Brain pericyte (primary cell): ENCODE data around the gene RECQL5.
"Not testable (repeated sequence)": the region's sequence is repeated elsewhere in the genome, so short reads cannot be mapped to it uniquely, and the experiment has no call there.

Source experiments
- DNase-seq: peaks from one replicate; pipeline ENCODE4 v3.0.0-alpha.2; 2012; ENCODE audit warnings: low read depth, low spot score

Gene RECQL5

GRCh38 chr17:75616521-75617122 lies 50.3 kb downstream of the RECQL5 start:
- no peak for DNase-seq

DNA sequence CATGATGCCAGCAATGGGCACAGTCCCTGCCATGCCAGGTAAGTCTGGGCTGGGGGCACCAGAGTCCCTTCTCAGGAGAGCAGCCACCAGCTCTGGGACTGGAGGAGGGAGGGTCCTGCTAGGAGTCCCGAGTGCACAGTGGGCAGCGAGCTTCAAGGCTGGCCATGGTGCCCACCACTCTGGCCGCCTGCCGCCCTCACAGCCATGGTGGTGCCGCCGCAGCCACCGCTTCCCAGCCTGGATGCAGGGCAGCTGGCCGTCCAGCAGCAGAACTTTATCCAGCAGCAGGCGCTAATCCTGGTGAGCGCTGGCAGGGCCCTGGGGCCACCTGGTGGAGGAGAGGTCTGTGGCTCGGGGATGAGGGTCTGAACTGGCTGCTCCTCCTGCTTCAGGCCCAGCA lies 51.7 kb downstream of the RECQL5 start:
- DNase-seq: no peak

- DNase-seq: no peak
Observed at GRCh38 chr17:75614556-75615270, 52.2 kb downstream of the RECQL5 start.

GRCh38 chr17:75614006-75614405 lies 52.9 kb downstream of the RECQL5 start:
- no peak for DNase-seq

GRCh38 chr17:75612906-75613626 lies 53.9 kb downstream of the RECQL5 start:
- DNase-seq: no peak

- no peak for DNase-seq
Observed at GRCh38 chr17:75611851-75612429, 55.0 kb downstream of the RECQL5 start.

DNA sequence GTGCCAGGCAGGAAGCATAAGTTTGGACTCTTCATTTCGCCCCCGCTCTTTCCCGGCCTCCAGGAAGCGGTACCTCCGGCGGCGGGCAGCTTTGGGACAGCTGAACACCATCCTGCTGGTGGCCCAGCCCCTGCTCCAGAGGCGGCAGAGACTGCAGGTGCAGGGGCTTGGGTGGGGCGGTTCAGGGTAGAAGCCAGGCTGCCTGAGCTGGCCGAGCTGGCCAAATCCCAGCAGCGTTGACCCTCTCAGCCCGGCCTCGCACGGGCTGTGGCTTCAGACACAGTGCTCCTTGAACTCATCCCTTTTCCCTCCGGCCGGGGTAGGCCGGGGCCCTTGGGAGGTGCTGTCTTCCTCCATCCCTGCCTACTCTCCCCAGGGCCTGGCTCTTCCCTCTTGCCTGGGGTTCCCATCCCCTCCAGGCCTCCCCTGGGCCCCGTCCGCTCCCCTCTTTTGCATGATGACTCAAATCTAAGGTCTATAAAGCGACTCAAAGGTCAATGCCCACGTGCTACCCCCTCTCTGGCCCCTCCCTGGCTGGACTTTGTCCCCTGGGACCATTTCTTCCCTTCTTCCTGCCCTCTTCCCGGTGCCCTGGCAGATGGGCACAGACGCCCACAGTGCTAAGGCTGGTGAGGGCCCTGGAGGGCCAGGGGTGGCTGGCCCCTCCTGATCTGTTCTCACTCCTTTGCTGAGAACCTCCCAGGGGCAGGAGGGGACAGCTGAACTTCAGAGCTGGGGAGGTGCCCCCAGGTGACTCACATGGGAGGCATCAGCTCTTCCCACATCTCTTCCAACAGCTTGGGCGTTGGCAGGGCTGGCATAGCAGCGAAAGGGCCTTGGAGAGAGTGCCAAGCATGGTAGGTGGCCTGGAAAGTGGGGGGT lies 56.6 kb downstream of the RECQL5 start:
- no peak for DNase-seq

DNA sequence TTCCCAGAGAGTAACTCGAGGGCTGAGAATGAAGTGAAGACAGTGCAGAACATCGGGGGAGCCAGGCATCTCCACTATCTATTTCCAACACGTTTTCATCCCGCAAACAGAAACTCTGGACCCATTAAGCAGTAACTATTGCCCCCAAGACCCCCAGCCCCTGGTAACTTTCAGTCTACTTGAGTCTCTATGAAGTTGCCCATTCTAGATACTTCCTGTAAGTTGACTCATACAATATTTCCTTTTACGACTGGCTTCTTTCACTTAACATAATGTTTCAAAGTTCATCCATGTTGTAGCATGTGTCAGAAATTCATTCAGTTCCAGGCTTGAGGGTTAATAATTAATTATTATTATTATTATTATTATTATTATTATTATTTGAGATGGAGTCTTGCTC lies 59.9 kb downstream of the RECQL5 start:
- no peak for DNase-seq

- no peak for DNase-seq
Observed at GRCh38 chr17:75605790-75606189, 61.2 kb downstream of the RECQL5 start.

- no peak for DNase-seq
Observed at GRCh38 chr17:75604034-75604695, 62.8 kb downstream of the RECQL5 start.

DNA sequence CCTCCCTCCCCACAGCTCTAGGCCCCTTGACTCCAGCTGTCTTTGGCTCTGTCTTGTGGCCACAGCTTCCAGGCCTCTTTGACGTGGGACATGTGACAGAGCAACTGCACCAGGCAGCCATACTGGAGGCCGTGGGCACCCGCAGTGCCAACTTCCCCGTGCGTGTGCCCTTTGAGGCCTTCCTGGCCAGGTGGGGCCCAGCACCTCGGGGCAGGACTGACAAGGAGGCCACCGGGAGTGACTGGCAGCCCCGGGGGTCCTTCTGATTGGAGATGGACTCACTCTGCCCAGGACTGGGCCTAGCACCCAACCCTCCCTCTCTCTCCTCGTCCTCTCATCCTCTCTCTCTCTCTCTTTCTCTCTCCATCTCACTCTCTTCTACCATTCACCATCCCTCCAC lies 63.8 kb downstream of the RECQL5 start:
- DNase-seq: no peak

DNA sequence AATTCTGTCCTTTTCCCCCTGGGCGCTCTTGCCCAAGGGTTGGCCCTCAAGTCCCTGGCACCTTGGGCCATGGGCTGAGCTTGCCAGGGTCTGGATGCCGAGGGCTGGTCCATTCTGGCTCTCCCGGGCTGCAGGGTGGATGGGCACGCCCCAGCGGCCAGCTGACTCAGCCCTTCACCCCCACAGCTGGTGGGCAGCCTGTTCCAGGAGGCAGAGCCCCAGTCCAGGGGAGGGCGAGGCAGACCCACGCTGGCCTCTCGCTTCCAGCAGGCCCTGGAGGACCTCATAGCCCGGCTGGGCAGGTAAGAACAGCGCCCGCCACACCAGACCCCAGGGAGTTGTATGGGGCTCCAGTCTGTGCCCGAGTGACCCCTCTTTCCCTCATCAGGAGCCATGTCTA lies 64.3 kb downstream of the RECQL5 start:
- no peak for DNase-seq

GRCh38 chr17:75601057-75601987 lies 65.6 kb downstream of the RECQL5 start:
- DNase-seq: no peak

DNA sequence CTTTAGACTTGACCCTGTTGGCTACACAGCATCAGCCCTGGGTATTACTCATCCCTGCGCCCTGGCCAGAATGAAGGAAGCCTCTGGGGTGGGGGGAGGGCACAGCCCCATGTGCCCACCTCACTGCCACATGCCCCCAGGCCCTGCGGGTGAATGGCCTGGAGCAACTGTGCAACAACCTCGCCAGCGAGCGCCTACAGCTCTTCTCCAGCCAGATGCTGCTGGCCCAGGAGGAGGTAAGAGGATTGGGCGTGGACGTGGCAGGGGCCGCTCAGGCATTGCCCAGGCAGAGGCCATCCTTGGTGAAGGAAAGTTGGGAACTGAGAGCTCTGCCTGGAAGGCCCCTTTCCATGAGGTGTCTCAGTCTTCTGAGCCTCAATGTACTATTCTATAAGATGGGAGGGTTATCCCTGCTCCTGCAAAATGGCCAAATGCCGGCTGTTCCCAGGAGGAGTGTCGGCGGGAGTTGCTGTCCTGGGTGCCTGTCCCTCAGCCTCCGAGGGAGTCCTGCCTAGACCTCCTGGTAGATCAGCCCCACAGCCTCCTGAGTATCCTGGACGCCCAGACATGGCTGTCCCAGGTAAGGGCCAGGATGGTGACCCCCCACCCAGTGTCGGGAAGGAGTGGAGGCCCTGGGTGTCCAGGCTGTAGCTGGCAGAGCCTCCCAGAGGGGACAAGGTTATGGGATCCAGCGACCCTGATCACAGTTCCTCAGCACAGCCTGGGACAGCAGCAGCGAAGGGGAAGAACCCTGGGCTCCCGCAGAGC lies 70.5 kb downstream of the RECQL5 start:
- no peak for DNase-seq

DNA sequence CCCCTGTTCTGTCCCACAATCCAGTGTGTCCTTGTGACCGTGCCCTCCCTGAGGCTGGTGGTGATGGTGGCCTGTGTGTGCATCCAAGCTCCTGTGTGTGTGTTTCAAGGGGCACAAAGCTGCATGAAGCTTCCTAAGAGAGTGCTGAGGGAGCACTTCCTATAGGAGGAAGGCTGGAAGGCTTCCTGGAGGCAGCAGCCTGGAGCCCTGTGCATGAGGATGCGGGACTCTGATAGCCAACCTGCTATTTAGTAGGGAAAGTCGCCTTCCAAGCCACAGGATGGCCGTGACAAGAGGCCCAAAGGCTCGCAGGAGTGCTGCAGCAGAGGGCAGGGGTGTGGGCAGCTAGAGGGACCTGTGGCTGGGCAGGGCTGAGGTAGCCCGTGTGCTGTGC lies 71.0 kb downstream of the RECQL5 start:
- DNase-seq: no peak

DNA sequence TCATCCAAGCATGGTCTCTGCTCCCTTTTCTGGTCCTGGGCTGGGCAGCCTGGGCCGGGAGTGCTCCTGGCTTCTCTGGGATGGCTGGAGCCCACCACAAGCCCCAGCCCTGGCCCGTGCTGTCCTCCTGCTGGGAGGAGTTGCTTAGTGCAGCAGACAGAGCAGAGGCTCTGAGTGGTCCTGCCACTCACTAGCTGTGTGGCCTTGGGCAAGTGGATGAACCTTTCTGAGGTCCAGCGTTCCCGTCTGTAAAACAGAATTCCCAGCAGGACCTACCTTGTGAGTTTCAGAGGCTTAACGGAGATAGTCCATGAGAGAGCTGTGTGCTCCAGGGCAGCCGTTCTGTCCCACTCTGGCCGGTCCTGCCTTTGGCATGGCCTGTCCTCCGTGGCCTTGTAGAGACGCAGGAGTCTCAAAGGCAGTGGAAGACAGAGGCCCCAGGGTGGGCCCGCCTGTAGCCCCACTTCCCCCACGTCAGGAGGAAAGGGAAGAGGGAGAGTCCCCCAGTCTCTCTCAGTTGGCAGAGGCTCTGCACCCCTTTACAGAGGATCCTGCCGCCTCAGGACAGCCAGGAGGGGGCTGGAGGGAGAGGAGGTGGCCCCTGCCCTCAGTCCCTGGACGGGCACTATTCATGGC lies 71.6 kb downstream of the RECQL5 start:
- no peak for DNase-seq

DNA sequence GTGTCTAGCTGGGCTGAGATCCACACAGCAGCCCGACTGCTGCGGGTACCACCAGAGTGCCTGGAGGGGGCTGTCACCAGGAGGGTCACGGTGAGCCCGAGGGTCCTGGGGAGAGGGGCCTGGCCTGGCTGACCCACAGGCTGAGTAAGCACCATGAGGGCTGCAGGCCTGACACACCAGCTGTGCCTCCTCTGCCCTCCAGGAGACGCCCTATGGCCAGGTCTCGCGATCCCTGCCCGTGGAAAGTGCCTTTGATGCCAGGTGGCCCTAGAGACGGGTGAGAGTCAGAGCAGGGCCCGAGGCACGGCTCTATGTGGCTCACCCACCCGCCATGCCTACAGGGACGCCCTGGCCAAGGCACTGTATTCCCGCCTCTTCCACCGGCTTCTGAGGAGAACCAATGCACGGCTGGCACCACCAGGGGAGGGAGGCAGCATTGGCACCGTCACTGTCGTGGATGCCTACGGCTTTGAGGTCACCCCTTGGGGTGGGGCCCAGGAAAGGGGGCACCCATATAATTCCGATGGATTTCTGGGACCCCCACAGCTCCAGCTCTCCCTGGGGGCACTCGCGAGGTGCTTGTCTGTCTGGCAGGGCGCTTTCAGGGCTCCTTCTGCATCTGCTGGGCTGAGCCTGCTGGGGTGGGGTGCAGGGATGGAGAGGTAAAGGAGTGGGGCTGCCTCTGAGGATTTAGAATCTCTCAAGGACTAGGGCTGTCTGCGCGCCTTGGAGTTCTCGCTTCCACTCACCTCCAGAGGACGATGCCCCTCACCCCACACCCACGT lies 72.3 kb downstream of the RECQL5 start:
- DNase-seq: no peak

DNA sequence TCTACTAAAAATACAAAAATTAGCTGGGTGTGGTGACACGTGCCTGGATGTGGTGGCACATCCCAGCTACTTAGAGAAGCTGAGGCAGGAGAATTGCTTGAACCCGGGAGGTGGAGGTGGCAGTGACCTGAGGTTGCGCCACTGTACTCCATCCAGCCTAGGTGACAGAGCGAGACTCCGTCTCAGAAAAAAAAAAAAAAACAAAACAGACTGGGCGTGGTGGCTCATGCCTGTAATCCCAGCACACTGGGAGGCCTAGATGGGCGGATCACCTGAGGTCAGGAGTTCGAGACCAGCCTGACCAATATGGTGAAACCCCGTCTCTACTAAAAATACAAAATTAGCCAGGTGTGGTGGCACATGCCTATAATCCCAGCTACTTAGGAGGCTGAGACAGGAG lies 73.5 kb downstream of the RECQL5 start:
- DNase-seq: not testable (repeated sequence)
